ENCODE data around the gene VWA3B. TPM values are rescaled to one million over a fixed set of nuclear protein-coding genes. Genes with fewer than 3 reads are reported as not detected.

Gene VWA3B
- total and polyA plus RNA-seq, 2 of the 4 experiments (the other 2 are of a cell fraction) = not detected

- peaks cover 9% of the 10 kb centered on the region for H3K27me3 ChIP-seq (ENCODE audit: control insufficient read depth, insufficient read depth, low read length)
- H3K9me3 ChIP-seq (ENCODE audit: control insufficient read depth, insufficient read depth, low read length) = no peaks in the 10 kb centered on the region
- WGBS, 2 experiments (ENCODE audit: extremely low coverage in 2 of 2, insufficient read length in 1 of 2) = 14% methylated on average over 4 of the region's 9 CpGs; no CpG with 5 or more reads in 1 of the 2 experiments
- no peak for DNase-seq
- no peak overlapping the region for H3K14ac ChIP-seq (replicated peaks; ENCODE audit: low read depth, low read length)
- H3K18ac ChIP-seq (ENCODE audit: low read depth, low read length) = no peak overlapping the region
- no peak overlapping the region for H4K8ac ChIP-seq (ENCODE audit: low read depth in 2 of 2, low read length in 2 of 2)
- in situ Hi-C loops (cut with MboI; ENCODE audit: low sequenced_read_pairs) = no loop called here
- dilution Hi-C loops (cut with HindIII; ENCODE audit: low sequenced_read_pairs, unreplicated experiment) = no loop called here
- intact Hi-C loops (cut with micrococcal nuclease) = no loop called here
- no peak overlapping the region for H2AFZ ChIP-seq (replicated peaks; ENCODE audit: low read length, poor library complexity)
- no peak overlapping the region for H2AK9ac ChIP-seq (replicated peaks; ENCODE audit: low read depth, low read length, poor library complexity)
- no peak overlapping the region for H2BK120ac ChIP-seq (ENCODE audit: low read depth, low read length)
- H3K4ac ChIP-seq (ENCODE audit: low read depth, low read length) = no peak overlapping the region
- CTCF ChIA-PET = interaction anchor here (0.9 kb wide), 1 partner anchor 118 kb away, joined by 4 read pairs; no protein-coding TSS in a partner anchor
- no peak overlapping the region for H2AK5ac ChIP-seq (ENCODE audit: low read depth, low read length)
- no peak overlapping the region for H3K9ac ChIP-seq (ENCODE audit: low read depth, low read length)
- no peaks in the 10 kb centered on the region for H3K4me1 ChIP-seq (ENCODE audit: control insufficient read depth, insufficient read depth, low read length)
- no TSS peak for BruUV-seq (replicated peaks)
- no peak overlapping the region for H2BK15ac ChIP-seq (ENCODE audit: low read depth, low read length)
- H3K79me1 ChIP-seq (ENCODE audit: low read depth in 1 of 2, low read length in 2 of 2) = no peaks in the 10 kb centered on the region
- H3K27ac ChIP-seq (ENCODE audit: insufficient read depth, low read length) = no peak overlapping the region
- H3K56ac ChIP-seq (ENCODE audit: extremely low read depth, insufficient read depth, low read length) = no peak overlapping the region
- H3K23ac ChIP-seq (ENCODE audit: low read depth, low read length) = no peak overlapping the region
- POLR2A ChIA-PET (ENCODE audit: unreplicated experiment) = no interaction called here
- no peak for ATAC-seq (ENCODE audit: low read depth)
- no peaks in the 10 kb centered on the region for H3K36me3 ChIP-seq (ENCODE audit: control insufficient read depth, insufficient read depth, low read length)
- H3K4me2 ChIP-seq (ENCODE audit: low read depth, low read length) = no peak overlapping the region
- H4K5ac ChIP-seq (ENCODE audit: low read depth, low read length) = no peak overlapping the region
- H2BK5ac ChIP-seq (ENCODE audit: low read depth, low read length, poor library complexity, severe bottlenecking) = no peak overlapping the region
- no peak overlapping the region for H4K91ac ChIP-seq (ENCODE audit: insufficient read depth, low read depth, low read length)
- H4K20me1 ChIP-seq (ENCODE audit: insufficient read depth, low read length) = no peaks in the 10 kb centered on the region
- no peak overlapping the region for H3K4me3 ChIP-seq (ENCODE audit: insufficient read depth, low read depth, low read length)
- no peaks in the 10 kb centered on the region for H3K9me1 ChIP-seq (ENCODE audit: insufficient read depth, low read length)
- no peak overlapping the region for H2BK20ac ChIP-seq (ENCODE audit: low read depth, low read length)
- TF ChIP-seq POLR2A (IDR thresholded peaks at IDR 0.05; ENCODE audit: low read depth, low read length) = no peak
- TF ChIP-seq USF2 (IDR thresholded peaks at IDR 0.05; ENCODE audit: low read depth, low read length) = no peak
- TF ChIP-seq ELK1 (IDR thresholded peaks at IDR 0.05; ENCODE audit: borderline replicate concordance, low read depth, low read length) = no peak
- no peak for TF ChIP-seq RFX5 (IDR thresholded peaks at IDR 0.05; ENCODE audit: low read depth, low read length)
- TF ChIP-seq CEBPB (IDR thresholded peaks at IDR 0.05; ENCODE audit: low read depth, low read length) = no peak
- TF ChIP-seq NFE2L2 (IDR thresholded peaks at IDR 0.05; ENCODE audit: low read depth, low read length) = no peak
- TF ChIP-seq, protein P1, sequence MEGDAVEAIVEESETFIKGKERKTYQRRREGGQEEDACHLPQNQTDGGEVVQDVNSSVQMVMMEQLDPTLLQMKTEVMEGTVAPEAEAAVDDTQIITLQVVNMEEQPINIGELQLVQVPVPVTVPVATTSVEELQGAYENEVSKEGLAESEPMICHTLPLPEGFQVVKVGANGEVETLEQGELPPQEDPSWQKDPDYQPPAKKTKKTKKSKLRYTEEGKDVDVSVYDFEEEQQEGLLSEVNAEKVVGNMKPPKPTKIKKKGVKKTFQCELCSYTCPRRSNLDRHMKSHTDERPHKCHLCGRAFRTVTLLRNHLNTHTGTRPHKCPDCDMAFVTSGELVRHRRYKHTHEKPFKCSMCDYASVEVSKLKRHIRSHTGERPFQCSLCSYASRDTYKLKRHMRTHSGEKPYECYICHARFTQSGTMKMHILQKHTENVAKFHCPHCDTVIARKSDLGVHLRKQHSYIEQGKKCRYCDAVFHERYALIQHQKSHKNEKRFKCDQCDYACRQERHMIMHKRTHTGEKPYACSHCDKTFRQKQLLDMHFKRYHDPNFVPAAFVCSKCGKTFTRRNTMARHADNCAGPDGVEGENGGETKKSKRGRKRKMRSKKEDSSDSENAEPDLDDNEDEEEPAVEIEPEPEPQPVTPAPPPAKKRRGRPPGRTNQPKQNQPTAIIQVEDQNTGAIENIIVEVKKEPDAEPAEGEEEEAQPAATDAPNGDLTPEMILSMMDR (conservative IDR thresholded peaks at IDR 0.05; ENCODE audit: low read depth, low read length) = no peak
- no peak for TF ChIP-seq FOS (IDR thresholded peaks at IDR 0.05; ENCODE audit: low read depth, low read length)
- no peak for TF ChIP-seq BHLHE40 (IDR thresholded peaks at IDR 0.05; ENCODE audit: low read depth, low read length)
- no peak for TF ChIP-seq MXI1 (IDR thresholded peaks at IDR 0.05; ENCODE audit: borderline replicate concordance, low read depth, low read length)
- no peak for TF ChIP-seq RAD21 (IDR thresholded peaks at IDR 0.05; ENCODE audit: low read length)
- TF ChIP-seq CHD1 (IDR thresholded peaks at IDR 0.05; ENCODE audit: low read depth, low read length) = no peak
- TF ChIP-seq SMC3 (IDR thresholded peaks at IDR 0.05; ENCODE audit: low read depth, low read length) = no peak
- no peak for TF ChIP-seq RCOR1 (IDR thresholded peaks at IDR 0.05; ENCODE audit: insufficient replicate concordance, low read length)
Measured at GRCh38 chr2:98212092-98213000, 125.4 kb downstream of the VWA3B start.

Data from IMR-90 (cell line).